HCT116 (cell line): ENCODE results near the gene TLX2. TPM values are rescaled to one million over a fixed set of nuclear protein-coding genes. Genes with fewer than 3 reads are reported as not detected.

Experiments used
- ATAC-seq: fragments of 200-7000 bp; cut with Tn5 transposase; 2 replicates; pipeline ENCODE4 v1.9.1; 2020; ENCODE audit warnings: mild to moderate bottlenecking, moderate library complexity
- BruUV-seq: library from RNA; stranded (reverse); fragments of 400-500 nt; replicated peaks from 2 replicates; lab custom pipeline; 2021; lab: Mats Ljungman, UMichigan
- CTCF ChIA-PET: fragments of 300-600 bp; sonication (Branson Sonifier 250); formaldehyde crosslinking; loops from one replicate; lab custom pipeline; 2021; ENCODE audit warnings: antibody characterized with exemption; lab: Charles Lee
- POLR2A ChIA-PET: fragments of 300-600, 350-600 bp; sonication (Branson Sonifier 250); formaldehyde crosslinking; loops from one replicate; lab custom pipeline; 2021; ENCODE audit warnings: antibody characterized with exemption; lab: Charles Lee
- RAD21 ChIA-PET, 2 experiments: fragments of 300-600 bp; sonication (Branson Sonifier 250); formaldehyde crosslinking; loops; one replicate each; lab custom pipeline; 2023; ENCODE audit warnings: low total read pairs in 2 of 2; ENCODE audit not compliant: uncharacterized antibody in 2 of 2, unreplicated experiment in 2 of 2, low non-redundant PET in 1 of 2; lab: Charles Lee
- DNase-seq: peaks from one replicate; pipeline ENCODE4 v3.0.0-alpha.2; 2010; ENCODE audit warnings: low read depth, low spot score
- H2AFZ ChIP-seq: fragments of 200-600 bp; shearing (Covaris generic), sonication (generic); 2 replicates; pipeline ENCODE4 v1.6.1; 2017; ENCODE audit warnings: low read depth, mixed run types, mixed read lengths, antibody characterized with exemption, low read length; ENCODE audit not compliant: poor library complexity, severe bottlenecking
- H3K27ac ChIP-seq: 2 replicates; pipeline ENCODE4 v1.5.1; 2012; ENCODE audit warnings: low read depth, low read length
- H3K27me3 ChIP-seq: fragments of 200-600 bp; sonication (generic); 2 replicates; pipeline ENCODE4 v1.6.1; 2016; ENCODE audit warnings: mixed run types, low read length, mixed read lengths; ENCODE audit not compliant: insufficient read depth
- H3K36me3 ChIP-seq, 2 experiments: fragments of 200-500 bp in 1 of 2; fragments of 200-600 bp in 1 of 2; sonication (Bioruptor generic) in 1 of 2; sonication (generic) in 1 of 2; 2 replicates each; pipeline versions ENCODE4 v1.5.1 to v1.6.1; 2014 to 2016; ENCODE audit warnings: low read length in 2 of 2, inconsistent platforms in 1 of 2, mixed read lengths in 1 of 2, mixed run types in 1 of 2; ENCODE audit not compliant: insufficient read depth in 2 of 2, control insufficient read depth in 1 of 2
- H3K4me1 ChIP-seq, 2 experiments: fragments of 200-600 bp in 1 of 2; sonication (generic) in 1 of 2; 2 replicates each; pipeline versions ENCODE4 v1.5.1 to v1.6.1; 2012 to 2017; ENCODE audit warnings: low read length in 2 of 2, inconsistent platforms in 1 of 2, mild to moderate bottlenecking in 1 of 2, mixed read lengths in 1 of 2, mixed run types in 1 of 2, moderate library complexity in 1 of 2; ENCODE audit not compliant: insufficient read depth in 2 of 2, control insufficient read depth in 1 of 2
- H3K4me2 ChIP-seq: fragments of 200-600 bp; sonication (generic); 2 replicates; pipeline ENCODE4 v1.6.1; 2017; ENCODE audit warnings: mixed run types, low read length, mixed read lengths
- H3K4me3 ChIP-seq, 2 experiments: fragments of 200-600 bp in 1 of 2; sonication (generic) in 1 of 2; replicated peaks in 1 of 2; 2 replicates each; pipeline ENCODE4 v1.5.1; 2011 to 2016; ENCODE audit warnings: low read length in 2 of 2, control low read depth in 1 of 2, low read depth in 1 of 2, mild to moderate bottlenecking in 1 of 2, mixed read lengths in 1 of 2, mixed run types in 1 of 2
- H3K79me2 ChIP-seq: fragments of 200-600 bp; sonication (generic); 2 replicates; pipeline ENCODE4 v1.6.1; 2017; ENCODE audit warnings: mild to moderate bottlenecking, mixed run types, low read length, moderate library complexity, mixed read lengths; ENCODE audit not compliant: insufficient read depth
- H3K9ac ChIP-seq: fragments of 200-600 bp; sonication (generic); 2 replicates; pipeline ENCODE4 v1.6.1; 2016; ENCODE audit warnings: low read length, mixed read lengths
- H3K9me2 ChIP-seq: fragments of 200-600 bp; sonication (generic), shearing (Covaris generic); 2 replicates; pipeline ENCODE4 v1.6.1; 2017; ENCODE audit warnings: mixed run types, mild to moderate bottlenecking, moderate library complexity; ENCODE audit not compliant: insufficient read depth
- H3K9me3 ChIP-seq, 2 experiments: fragments of 200-500 bp in 1 of 2; fragments of 200-600 bp in 1 of 2; sonication (Bioruptor generic) in 1 of 2; sonication (generic) in 1 of 2; 2 replicates each; pipeline ENCODE4 v1.6.1; 2014 to 2017; ENCODE audit warnings: low read length in 2 of 2, mixed read lengths in 2 of 2, inconsistent platforms in 1 of 2, low read depth in 1 of 2, mild to moderate bottlenecking in 1 of 2, mixed run types in 1 of 2, moderate library complexity in 1 of 2; ENCODE audit not compliant: control insufficient read depth in 1 of 2, insufficient read depth in 1 of 2
- H4K20me1 ChIP-seq: fragments of 200-600 bp; sonication (generic), shearing (Covaris generic); 2 replicates; pipeline ENCODE4 v1.6.1; 2017; ENCODE audit warnings: mixed run types, mild to moderate bottlenecking, moderate library complexity; ENCODE audit not compliant: insufficient read depth
- CEBPB ChIP-seq: IDR thresholded peaks from 2 replicates; pipeline ENCODE4 v1.6.1; 2012; ENCODE audit warnings: low read depth
- POLR2AphosphoS5 ChIP-seq: IDR thresholded peaks from 2 replicates; pipeline ENCODE4 v1.6.1; 2011; ENCODE audit warnings: mild to moderate bottlenecking, low read depth, low read length, moderate library complexity
- ZBTB33 ChIP-seq: IDR thresholded peaks from 2 replicates; pipeline ENCODE4 v1.6.1; 2011; ENCODE audit warnings: mild to moderate bottlenecking, low read length, moderate library complexity; ENCODE audit not compliant: insufficient replicate concordance; ENCODE audit errors: extremely low read depth
- intact Hi-C: fragments of 100-400 bp; cut with micrococcal nuclease; formaldehyde crosslinking; loops from 2 replicates; pipeline ENCODE4 v1.10.0; 2022
- total RNA-seq: library from RNA; stranded (reverse); gene quantifications from one replicate; pipeline ENCODE4 v1.2.1, GENCODE V29; 2021; ENCODE audit not compliant: unreplicated experiment

Gene TLX2
- total RNA-seq, 1 experiment from 2014 or later: not detected

DNA sequence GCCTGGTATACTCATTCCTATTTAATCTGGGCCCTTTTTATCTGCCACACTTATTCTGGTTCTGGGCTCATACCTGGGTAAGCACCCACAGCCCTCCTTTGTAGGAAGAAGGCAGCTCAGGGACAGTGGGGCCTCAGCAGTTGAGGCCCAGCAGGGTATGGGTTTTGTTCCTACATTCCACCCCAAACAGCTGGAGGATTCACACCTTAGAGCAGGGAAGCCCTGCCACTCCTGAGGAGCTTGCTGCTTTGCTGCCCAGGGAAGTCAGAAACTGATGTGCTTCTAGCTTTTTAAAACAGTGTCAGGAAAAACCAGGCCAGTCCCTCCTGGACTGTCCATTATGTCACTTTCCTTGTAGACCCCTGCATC, 13.7 kb upstream of the TLX2 start (continued):
- TF ChIP-seq ZBTB33: no peak

DNA sequence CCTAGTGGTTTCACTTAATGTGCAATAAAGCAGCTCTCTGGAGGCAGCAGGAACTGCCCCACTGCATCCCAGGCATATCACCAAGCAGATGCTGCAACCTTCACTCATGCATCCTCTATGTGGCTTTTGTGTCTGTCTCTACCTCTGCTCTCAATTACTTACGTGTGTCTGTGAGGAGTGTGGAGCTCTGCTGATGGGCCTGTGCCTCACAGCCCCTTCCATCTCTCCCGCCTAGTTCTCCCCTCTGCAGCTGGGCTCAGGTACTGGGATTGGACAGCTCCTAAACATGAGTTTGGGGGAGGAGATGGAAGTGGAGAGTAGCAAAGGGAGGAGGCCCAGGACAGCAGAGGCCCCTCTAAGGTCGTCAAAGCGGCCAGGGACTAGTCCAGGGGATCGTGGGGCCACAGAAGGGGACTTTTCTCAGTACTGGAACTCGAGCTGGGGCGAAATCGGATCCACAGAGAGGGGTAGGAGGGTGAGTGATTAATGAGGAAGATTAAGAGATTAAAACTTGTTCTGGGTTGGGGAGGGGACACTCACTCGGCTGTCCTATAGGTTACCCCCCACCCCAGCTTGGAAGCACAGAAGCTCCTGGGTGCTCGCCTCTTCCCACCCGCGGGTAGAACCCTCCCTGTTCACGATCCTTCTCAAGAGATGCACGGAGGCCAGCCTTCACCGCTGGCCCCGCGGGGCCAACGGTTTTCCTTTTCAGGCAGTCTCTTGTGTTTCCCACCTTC, 12.7 kb upstream of the TLX2 start:
- RAD21 ChIA-PET: no interaction called here
- no peaks in the 10 kb centered on the region for H3K9me2 ChIP-seq
- DNase-seq (no peak), ATAC-seq (no peak)
- peak overlapping the region; percentile 95 for H3K4me2 ChIP-seq
- H3K9ac ChIP-seq: peak overlapping the region; percentile 85
- no peaks in the 10 kb centered on the region for H4K20me1 ChIP-seq
- no peak overlapping the region for H2AFZ ChIP-seq
- H3K27me3 ChIP-seq: no peaks in the 10 kb centered on the region
- peak overlapping the region; percentile 91 for H3K27ac ChIP-seq
- peaks cover 14% of the 10 kb centered on the region for H3K79me2 ChIP-seq
- BruUV-seq: no TSS peak
- peaks cover 3 to 16% of the 10 kb centered on the region in 2 experiments; a peak in 2 of 4 replicates for H3K36me3 ChIP-seq
- H3K9me3 ChIP-seq: no peaks in the 10 kb centered on the region
- TF ChIP-seq POLR2AphosphoS5: peak; percentile 21; the same call in 1 of the 2 replicates
- no peak for TF ChIP-seq CEBPB
- POLR2A ChIA-PET: interaction anchor here (1.3 kb wide), 1 partner anchor 26 kb away, joined by 3 read pairs; no protein-coding TSS in a partner anchor
- CTCF ChIA-PET: interaction anchor here (0.8 kb wide), 1 partner anchor 18 kb away, joined by 3 read pairs; the partner anchor contains the start of genes CCDC142 and TTC31
- H3K4me3 ChIP-seq: peak overlapping the region; percentile 83 to 89
- intact Hi-C loops: loop anchor here (2.0 kb wide), 1 partner anchor 19 kb away; the partner anchor contains the start of genes CCDC142 and TTC31
- peaks cover 24 to 49% of the 10 kb centered on the region in 2 experiments for H3K4me1 ChIP-seq
